MV-4-11 (cell line): ENCODE data around the gene PLCG1.
A peak's percentile ranks its signal among the peaks of the same experiment; 100 is the strongest.
"Not testable (repeated sequence)": the region's sequence is repeated elsewhere in the genome, so short reads cannot be mapped to it uniquely, and the experiment has no call there.

Source experiments
- DNase-seq: peaks from one replicate; lab custom pipeline; 2025; lab: John Stamatoyannopoulos, UW

Gene PLCG1

DNA sequence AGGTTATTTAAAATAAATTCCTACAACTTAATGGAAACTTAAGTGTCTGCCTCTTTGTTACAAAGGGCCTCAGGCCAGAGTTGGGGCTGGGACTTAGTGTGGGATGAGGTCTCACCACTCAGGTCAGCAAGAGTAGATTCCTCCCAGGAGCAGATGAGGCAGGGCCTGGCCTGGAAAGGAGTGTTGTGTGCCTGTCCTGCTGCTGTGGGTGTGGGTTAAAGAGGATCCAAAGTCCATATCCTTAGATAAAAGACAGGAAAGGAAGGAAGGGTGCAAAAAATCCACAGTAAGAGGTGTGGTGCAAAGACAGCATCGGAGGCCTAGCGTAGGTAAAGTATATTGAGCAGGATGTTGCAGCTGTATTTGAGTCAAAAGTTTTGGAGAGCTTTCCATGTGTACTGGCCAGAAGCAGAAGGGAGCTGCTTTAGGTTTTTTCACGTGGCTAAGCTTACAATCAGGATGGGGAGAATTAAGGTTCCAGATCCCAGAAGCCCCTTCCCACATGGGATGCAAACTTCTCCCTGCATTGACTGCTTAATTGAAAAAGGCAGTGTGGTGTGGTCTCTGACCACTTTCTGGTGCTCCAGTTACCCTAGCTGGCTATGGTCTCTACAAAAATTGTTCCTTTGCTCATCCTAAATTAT lies 12.8 kb upstream of the PLCG1 start:
- DNase-seq: no peak

DNA sequence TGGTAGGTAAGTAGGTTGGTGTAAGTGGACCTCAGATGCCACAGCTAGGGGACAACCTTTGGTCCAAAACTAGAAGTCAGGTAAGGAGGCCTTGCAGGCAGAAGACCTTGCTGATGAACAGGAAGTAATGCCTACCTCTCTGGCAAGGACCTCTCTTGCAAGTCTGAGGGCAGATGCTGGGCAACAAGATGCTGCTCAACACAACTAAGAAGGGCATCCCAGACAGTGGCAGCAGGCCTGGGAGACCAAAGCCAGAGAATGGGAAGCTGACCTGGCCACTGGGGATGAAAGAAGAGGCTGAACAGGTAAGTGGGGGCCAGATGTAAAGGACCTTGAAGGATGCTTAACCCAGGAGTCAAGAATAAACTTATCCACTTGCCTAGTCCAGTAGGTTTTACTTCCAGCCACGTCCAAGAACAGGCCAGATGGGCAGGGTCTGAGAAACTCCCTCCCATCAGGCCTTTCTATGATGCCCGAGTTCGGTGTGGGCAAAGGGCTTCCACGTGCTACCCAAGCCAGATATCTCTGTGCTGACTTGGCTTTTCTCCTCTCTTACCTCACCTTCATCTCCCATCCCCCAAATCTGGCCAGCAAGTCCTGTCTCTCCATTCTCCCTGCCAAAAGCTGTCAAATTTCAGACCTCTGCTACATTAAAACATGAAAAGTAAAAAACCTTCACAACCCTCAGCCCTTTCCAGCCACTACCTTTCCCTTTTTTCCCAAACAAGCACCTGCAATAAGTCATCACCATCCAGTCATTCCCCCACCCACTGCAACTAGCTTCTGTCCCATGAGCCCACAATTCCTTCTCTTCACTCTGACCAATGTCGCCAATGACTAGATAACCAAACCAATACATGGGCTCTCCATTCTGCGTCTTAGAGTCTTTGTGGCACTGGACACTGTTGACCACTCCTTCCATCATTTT lies 11.5 kb upstream of the PLCG1 start:
- DNase-seq: no peak

DNA sequence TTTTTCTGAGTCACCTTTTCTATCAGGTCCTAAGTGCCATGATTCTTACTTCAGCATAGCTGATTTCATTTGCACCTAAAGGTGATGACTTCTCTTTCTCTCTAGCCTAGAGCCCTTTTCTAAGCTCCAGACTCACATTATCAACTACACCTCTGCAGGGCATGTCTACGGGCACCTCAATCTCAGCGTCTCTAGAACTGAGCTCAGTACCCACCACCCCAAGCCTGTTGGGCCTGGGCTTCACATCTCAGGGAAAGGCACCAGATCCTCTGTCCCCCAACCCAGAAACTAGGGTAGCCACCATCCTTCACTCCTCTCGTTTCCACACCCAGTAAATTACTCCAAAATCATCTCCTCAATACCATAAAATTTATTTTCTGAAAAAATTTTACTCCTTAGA lies 10.6 kb upstream of the PLCG1 start:
- no peak for DNase-seq

DNA sequence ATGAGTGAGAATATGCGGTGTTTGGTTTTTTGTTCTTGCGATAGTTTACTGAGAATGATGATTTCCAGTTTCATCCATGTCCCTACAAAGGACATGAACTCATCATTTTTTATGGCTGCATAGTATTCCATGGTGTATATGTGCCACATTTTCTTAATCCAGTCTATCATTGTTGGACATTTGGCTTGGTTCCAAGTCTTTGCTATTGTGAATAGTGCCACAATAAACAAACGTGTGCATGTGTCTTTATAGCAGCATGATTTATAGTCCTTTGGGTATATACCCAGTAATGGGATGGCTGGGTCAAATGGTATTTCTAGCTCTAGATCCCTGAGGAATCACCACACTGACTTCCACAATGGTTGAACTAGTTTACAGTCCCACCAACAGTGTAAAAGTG lies 9.0 kb upstream of the PLCG1 start:
- not testable (repeated sequence) for DNase-seq

DNA sequence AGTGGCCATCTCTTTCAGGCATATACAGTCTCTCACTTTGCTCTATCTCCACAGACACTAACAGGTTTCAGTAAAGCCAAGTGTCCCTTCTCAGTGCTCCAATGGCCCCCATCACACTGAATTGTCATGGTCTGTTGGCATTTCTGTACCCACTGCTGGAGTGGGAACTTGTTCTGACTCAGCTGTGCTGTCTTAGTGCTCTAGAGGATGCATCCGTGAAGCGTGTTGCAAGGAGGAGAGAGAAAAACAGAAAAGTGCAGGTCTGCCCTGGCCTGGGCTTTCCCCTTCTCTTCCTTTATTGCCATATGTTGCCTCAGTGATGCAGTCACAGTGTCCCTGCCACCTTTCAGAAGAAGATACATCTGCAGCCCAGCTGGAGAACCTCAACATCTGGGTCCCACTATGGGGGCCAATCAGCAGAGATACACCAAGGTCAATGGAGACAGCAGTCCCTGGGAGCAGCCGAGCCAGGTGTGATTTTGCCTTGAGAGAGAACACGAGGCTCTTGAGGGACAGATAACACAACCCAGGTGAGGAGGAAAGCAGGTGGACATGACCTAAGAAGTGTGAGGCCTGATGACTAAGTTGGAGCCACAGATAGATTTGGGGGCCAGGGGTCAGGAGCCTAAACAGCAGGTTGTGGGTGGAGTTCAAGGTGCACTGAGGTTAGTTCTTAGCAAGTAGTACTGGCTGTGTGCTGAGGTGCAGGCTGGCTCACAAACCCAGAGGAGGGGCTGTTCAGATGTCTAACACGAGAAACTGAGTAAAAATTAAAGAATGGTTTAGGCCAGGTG lies 5.6 kb upstream of the PLCG1 start:
- DNase-seq: no peak

DNA sequence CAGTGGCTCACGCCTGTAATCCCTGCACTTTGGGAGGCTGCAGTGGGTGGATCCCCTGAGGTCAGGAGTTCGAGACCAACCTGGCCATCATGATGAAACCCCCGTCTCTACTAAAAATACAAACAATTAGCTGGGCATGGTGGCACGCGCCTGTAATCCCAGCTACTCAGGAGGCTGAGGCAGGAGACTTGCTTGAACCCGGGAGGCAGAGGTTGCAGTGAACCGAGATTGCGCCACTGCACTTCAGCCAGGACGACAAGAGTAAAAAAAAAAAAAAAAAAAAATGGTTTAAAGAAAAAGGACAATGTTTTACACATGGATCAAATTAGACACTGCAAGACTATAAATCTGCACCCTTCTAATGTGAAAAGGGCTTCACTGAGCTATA lies 5.0 kb upstream of the PLCG1 start:
- DNase-seq: not testable (repeated sequence)

DNA sequence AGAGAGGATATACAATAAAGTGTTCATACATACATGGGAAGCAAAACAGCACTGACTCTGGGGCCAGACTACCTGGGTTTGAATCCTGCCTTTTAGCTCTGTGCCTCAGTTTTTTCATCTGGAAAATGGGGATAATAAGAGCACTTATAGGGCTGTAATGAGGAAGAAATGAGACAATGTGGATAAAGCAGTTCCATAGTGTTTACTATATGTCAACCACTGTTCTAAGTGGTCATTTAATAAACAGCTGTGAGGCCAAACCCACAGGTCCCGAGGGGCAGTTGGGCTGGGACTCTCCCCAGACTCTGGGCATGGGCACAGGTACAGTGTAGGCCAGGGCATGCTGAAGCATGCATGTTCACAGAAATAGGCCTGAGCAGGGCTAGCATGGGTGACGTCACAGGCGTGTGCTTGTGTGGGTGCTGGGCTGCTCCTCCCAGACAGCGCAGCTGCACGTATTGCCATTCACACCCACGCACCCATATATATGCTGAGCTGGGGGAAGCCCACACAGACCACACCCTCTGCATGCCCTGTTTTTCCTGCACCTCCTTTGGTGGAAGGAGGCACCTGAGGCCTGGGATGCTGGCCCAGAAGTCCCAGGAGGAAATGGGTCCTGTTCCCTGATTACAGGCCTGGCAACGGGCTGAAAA lies 3.5 kb upstream of the PLCG1 start:
- DNase-seq: no peak

DNA sequence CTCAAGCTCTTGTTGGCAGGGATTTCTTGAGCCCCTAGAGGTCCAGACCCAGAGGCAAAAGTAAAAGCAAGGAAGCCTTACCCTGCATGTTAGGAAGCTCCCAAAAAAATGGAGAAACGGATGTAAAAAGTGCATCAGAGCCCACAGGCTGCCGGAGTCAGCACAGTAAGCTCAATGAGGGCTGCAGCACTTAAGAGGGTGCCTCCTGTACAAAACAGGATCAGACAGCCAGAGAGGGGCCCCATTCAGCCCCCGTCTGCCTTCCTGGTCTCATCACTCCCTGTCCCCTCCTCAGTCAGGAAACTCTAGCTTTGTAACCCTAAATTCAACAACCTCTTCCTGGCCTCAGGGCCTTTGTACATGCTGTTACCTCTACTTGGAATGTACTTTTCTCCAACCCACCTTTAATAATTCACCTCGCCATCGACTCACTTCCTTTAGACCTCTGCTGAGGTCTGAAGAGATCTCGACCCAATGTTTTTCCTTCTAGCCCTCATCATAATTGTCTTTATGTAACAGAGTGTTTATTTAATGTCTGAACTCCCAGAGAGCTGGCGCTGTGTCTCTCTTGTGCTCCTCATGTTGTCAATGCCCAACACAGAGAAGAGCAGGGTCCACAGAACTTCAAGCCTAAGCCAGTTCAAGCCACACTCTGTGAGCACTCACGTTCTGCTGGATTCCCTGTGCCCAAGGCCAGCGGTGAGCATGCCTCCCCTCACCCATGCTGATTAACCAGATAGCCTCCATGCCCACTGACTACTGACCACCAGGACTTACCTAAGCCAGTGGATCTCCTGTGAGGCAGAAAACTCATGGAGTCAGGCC lies 2.8 kb upstream of the PLCG1 start:
- no peak for DNase-seq

DNA sequence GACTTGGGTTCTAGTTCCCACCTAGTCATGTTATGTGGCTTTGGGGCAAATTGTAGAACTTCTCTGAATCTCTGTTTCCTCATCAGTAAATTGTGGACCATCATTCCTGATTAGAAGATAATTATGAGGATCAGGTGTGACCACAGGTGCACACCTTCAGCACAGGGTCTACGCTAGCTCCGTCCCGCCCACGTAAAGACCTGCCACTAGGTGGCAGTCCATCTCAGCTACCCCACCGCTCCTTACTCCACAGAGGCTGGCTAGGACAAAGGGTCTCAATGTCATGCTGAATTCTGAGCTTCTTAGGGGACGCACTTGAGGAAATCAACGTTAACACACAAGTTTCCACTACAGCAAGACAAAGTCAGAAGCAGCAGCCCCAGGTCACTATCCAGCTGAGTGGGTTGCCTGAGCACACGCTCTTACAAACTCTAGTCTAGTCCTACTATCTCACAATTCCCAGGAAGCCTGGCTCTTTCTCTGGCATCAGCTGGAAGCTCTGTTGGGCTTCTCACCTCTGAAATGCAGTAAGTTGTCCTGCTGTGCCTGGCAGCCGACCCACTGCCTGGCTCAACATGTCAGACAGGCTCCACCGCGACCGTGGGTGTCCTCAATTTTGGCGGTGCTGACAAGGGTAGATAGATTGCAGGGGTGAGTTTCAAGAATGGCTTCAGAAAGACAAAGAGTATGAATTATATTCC lies 2.0 kb upstream of the PLCG1 start:
- peak; percentile 21 for DNase-seq

DNA sequence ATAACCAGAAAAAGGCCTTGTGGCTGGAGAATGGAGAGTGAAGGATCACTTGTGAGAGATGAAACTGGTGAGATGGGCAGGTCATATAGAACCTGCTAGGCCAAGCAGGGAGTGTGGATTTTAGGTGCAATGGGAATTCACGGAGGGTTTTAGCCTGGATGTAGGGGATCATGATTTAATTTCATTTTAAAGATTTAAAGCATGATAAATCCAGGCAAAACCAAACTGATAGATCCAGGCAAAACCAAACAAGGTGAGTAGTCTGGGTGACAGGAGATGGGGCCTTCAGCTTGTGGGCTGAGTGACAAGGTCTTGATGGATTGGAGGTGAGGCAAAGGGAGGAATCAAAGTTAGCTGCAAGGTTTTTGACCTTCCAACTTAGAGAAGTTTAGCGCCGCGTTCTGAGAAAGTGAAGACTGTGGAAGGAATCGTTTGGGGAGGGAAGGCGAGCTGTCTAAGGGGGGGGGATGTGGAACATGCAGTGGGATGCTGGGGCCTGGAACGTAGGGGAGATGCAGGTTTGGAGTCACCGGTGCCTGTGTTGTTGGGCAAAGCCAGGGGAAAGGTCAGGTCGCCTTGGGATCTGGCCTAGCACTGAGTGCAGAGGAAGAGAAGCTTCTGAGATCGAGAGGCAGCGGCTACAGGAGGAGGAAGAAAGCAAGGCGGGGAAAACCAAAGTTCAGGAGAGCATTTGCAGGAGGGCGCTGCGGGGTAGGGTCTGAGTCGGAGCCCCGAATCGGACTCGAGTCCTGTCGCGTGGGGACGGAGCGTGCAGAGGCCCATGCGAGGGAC lies 1.3 kb upstream of the PLCG1 start:
- DNase-seq: no peak

DNA sequence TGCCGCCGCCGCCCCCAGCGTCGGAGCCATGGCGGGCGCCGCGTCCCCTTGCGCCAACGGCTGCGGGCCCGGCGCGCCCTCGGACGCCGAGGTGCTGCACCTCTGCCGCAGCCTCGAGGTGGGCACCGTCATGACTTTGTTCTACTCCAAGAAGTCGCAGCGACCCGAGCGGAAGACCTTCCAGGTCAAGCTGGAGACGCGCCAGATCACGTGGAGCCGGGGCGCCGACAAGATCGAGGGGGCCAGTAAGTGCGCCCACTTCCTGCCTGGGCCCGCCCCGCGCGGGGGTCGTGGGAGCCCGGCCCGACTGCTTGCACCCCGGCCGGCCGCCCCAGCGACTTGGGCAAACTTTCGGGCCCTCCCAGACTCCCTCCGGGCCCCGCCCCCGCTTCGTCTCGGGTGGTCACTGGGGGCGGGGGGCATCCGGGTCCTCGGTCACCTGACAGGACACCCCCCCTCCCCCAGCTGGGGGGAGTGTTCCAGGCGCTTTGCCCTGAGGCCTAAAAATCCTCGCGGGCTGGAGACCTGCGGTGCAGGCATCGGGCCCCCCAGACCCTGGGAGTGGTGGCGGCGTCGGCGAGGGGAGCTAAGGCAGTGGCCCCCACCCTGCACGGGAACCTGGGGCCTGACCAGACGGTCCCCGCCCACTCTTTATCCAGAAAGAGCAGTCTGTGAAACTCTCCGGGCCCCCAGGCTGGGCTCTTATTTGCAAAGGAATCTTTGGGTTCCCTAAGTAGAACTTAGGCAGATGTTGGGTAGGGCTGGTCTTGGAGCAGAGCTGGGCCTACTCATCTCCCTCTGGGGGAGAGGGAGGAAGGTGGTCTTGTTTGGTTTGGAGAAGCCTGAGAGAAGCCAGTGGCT lies 501 bp downstream of the PLCG1 start:
- no peak for DNase-seq

DNA sequence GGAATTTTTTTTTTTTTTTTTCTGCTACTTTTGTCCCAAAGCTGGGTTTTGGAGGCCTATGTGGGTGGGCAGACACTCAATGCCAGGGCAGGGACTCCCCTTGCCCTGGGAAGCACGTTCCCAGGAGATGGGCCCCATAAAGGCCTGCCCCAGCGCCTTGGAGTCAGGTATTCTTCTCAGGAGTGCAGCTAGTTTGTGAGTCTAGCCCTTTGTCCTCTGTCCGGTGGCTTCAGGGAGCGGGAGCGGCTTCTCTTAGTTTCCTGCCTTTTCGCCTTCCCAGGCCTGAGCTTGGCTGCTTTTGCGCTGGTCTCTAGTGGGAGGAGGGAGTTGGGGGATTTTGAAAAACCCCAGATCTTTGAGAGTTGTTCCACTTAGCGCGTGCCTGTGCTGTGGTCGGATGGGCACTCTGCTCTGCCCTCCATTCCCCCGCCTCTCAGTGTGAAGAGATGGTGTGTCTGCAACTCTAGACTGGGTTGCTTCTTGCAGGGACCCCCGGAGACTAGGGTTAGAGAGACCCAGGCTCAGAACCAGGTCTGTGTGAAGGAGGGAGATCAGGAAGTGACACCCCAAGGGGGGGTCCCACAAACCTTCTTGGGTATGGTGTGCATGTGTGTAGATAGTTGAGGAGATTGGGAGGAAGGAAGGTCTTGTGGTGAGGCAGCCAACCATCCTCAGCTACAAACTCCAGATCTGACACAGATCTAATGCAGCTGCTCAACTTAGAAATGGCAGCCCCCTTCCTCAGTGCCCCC lies 1.3 kb downstream of the PLCG1 start:
- no peak for DNase-seq

DNA sequence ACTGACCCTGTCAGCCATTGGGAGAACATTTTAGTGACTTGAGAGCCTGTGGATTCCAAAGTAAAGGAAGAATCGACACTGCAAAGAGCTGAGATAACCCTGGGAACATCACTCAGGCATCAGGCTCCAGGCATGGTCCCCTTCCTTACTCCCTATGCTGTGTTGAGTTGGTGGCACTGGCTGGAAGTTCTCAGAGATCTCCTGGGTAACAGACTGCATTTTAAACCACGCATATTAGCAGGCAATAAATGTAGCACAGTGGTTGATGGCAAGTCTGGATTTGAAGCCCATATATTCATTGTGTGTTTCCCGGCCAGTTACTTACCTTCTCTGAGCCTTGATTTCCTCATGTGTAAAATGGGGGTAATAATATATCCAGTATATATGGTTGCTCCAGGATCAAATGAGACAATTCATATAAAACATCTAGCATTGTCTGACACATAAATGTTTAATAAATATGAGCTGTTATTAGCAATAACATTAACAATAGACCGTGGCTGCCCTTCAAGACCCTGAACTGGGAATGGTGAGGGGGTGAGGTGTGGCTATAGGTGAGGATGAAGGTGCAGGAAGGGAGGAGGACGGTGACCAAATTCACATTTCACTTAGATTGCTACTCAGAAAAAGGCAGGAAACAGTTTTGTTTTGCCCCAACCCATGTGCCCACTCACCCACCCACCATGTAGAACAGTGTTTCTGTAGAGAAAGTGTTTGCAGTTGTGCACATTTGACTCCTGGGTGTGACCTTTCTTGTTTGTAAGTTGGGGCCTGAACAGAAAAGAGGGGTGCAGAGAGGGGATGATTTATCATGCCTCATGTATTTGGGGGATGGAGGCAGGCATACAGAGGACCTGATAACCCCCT lies 2.1 kb downstream of the PLCG1 start:
- DNase-seq: no peak

DNA sequence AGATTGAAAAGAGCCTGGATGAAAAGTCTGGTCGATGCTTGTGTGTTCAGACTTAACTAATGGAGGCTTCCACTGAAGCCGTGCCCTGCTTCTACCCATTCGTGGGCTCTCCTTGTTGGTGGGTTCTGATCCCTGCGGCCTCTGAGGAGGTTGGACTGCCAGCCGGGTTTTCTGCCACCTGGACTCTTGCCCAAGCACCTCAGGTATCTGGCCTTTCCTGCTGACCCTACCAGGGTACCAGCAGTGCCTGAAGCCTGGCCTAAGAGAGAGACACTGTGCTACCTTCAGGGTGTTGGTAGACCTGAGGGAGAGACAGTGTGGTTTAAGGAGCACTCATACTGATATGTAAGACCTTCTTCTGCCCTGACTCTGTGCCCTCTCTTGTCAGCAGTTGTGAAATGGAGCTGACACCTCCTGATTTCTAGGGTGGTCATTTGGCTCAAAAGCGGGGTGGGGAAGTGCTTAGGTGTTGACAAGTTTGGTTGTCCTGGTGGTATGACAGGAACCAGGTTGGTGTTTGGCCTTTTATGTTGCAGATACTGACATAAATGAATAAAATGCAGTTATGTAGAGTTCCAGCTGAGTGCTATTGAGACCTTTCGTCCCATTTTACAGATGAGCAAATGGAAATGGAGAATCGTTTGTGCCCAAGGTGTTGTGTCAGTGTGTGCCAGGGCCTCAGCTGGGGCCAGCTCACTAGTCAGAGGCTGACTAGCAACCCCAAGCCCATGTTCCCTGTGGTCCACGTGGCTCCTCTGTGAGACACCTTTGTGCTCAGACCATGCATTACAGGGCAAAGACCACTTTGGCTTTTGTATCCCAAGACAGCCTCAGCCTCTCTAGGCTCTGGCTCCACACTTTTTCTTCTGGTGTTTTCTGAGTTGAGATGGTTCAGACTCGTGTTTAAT lies 3.1 kb downstream of the PLCG1 start:
- no peak for DNase-seq

DNA sequence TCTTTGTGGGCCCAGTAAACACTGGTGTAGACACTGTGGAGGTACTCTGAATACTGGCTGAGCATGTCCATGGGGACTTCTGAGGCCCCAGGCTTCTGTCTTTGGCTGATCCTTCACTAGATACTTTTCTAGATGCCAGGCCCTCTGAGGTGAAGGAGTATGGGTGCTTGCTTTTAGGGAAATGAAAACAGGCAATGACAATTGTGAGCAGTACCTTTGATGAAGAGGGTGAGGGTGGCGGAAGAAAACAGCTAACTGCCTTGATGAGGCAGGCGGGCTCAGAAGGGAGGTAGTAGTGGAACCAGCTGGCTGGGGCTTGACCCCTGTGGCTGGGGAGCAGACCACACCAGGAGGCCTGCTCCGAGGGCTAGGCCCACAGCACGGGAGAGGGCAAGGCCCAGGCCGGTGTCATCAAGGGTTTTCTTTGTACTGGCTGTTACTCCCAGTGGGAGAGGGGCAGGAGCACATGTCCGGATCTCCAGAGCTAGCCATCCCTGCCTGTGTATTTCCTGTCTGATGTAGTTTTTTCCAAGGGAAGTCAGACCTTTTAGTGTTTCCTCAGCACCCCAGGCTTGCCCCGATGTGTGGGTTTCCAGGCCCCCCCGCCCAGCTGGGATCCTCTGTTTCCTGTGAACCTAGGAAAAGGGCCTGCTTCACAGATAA lies 3.9 kb downstream of the PLCG1 start:
- peak; percentile 43 for DNase-seq

DNA sequence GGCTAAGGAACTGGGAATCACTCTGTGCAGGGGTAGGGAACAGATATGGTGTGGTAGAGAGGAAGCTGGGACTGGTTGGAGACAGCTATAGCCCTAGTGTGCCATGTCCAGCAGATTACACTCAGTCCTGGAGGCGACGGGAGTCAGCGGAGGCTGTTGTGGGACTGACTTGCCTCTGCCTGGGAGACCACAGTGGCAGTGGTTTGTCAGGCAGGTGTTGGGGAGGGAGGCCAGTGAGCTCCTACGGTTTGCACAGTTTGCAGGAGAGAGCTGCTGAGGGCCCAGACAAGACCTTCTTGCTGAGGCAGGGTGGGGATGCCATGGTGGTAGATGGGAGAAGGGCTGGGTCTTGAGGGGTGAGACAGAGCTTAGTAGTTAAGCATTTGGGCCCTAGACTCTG lies 4.9 kb downstream of the PLCG1 start:
- DNase-seq: no peak
